HEK293T (cell line): ENCODE results near the gene PIK3CD.

Experiments
- CTCF ChIA-PET: fragments of 350-600 bp; formaldehyde crosslinking; extraction: SDS; loops from one replicate; lab custom pipeline; 2021; ENCODE audit warnings: antibody characterized with exemption, inconsistent platforms; lab: Yijun Ruan, JAX
- POLR2A ChIA-PET: fragments of 350-600 bp; formaldehyde crosslinking; extraction: SDS; loops from one replicate; lab custom pipeline; 2020; ENCODE audit warnings: antibody characterized with exemption, inconsistent platforms; lab: Yijun Ruan, JAX
- DNase-seq: peaks from one replicate; pipeline ENCODE4 v3.0.0; 2012; ENCODE audit warnings: mixed read lengths; ENCODE audit errors: extremely low spot score
- ARNT ChIP-seq: fragments of 450-650 bp; IDR thresholded peaks from 2 replicates; pipeline ENCODE4 v1.6.1; 2017; ENCODE audit warnings: mild to moderate bottlenecking
- BHLHE40 ChIP-seq: fragments of 450-650 bp; IDR thresholded peaks from 2 replicates; pipeline ENCODE4 v1.6.1; 2016; ENCODE audit warnings: mild to moderate bottlenecking, moderate library complexity, borderline replicate concordance
- CTBP1 ChIP-seq: fragments of 450-650 bp; IDR thresholded peaks from 2 replicates; pipeline ENCODE4 v1.6.1; 2016; ENCODE audit warnings: borderline replicate concordance
- ELF4 ChIP-seq: fragments of 450-650 bp; IDR thresholded peaks from 2 replicates; pipeline ENCODE4 v1.6.1; 2017; ENCODE audit warnings: antibody characterized with exemption
- FOXA1 ChIP-seq: fragments of 450-650 bp; IDR thresholded peaks from 2 replicates; pipeline ENCODE4 v1.6.1; 2016; ENCODE audit warnings: mild to moderate bottlenecking
- FOXK2 ChIP-seq: fragments of 450-650 bp; IDR thresholded peaks from 2 replicates; pipeline ENCODE4 v1.6.1; 2016; ENCODE audit warnings: mild to moderate bottlenecking
- FOXM1 ChIP-seq: fragments of 450-650 bp; IDR thresholded peaks from 2 replicates; pipeline ENCODE4 v1.6.1; 2017; ENCODE audit warnings: mild to moderate bottlenecking, borderline replicate concordance
- HDGF ChIP-seq: fragments of 450-650 bp; IDR thresholded peaks from 2 replicates; pipeline ENCODE4 v1.6.1; 2017; ENCODE audit warnings: antibody characterized with exemption, borderline replicate concordance
- L3MBTL2 ChIP-seq: fragments of 450-650 bp; conservative IDR thresholded peaks from 2 replicates; pipeline ENCODE4 v1.6.1; 2016; ENCODE audit warnings: mild to moderate bottlenecking
- LEF1 ChIP-seq: fragments of 450-650 bp; IDR thresholded peaks from 2 replicates; pipeline ENCODE4 v1.6.1; 2017; ENCODE audit warnings: mild to moderate bottlenecking, borderline replicate concordance
- NFRKB ChIP-seq: fragments of 450-650 bp; IDR thresholded peaks from 2 replicates; pipeline ENCODE4 v1.6.1; 2016; ENCODE audit warnings: mild to moderate bottlenecking, moderate library complexity
- SP1 ChIP-seq: fragments of 450-650 bp; IDR thresholded peaks from 2 replicates; pipeline ENCODE4 v1.6.1; 2017
- SUZ12 ChIP-seq: fragments of 450-650 bp; IDR thresholded peaks from 2 replicates; pipeline ENCODE4 v1.6.1; 2016; ENCODE audit warnings: mild to moderate bottlenecking
- TARDBP ChIP-seq: fragments of 450-650 bp; IDR thresholded peaks from 2 replicates; pipeline ENCODE4 v1.6.1; 2016
- ZNF384 ChIP-seq: fragments of 450-650 bp; IDR thresholded peaks from 2 replicates; pipeline ENCODE4 v1.6.1; 2016
- TF ChIP-seq, protein P1 (sequence below): fragments of 450-650 bp; IDR thresholded peaks from 2 replicates; pipeline ENCODE4 v1.6.1; 2016

PIK3CD gene

DNA sequence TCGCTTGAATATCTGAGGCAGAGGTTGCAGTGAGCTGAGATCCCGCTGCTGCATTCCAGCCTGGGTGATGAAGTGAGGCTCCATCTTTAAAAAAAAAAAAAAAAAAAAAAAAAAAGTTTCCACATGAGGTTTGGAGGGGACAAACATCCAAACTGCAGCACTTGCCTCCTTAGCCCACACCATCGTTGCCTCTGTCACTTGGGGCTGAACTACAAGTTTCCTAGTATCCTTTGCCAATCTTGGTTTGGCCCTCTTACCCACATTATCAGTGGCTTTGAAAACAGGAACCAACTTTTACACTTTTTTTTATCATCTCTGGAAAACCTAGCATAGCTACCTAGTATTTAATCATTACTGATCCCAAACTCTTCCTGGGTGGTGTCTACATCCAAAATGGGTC is 113.0 kb downstream of the PIK3CD start:
- CTCF ChIA-PET, result interaction anchor here (0.7 kb wide), 1 partner anchor 43 kb away, joined by 3 read pairs; no protein-coding TSS in a partner anchor
- POLR2A ChIA-PET, result no interaction called here
- no peak for TF ChIP-seq TARDBP
- TF ChIP-seq SUZ12, result no peak
- TF ChIP-seq ARNT, result no peak
- no peak for TF ChIP-seq FOXK2
- no peak for TF ChIP-seq ZNF384
- TF ChIP-seq SP1, result no peak
- no peak for TF ChIP-seq CTBP1
- TF ChIP-seq BHLHE40, result no peak
- TF ChIP-seq FOXA1, result no peak
- TF ChIP-seq FOXM1, result no peak
- TF ChIP-seq L3MBTL2, result no peak
- TF ChIP-seq NFRKB, result no peak
- TF ChIP-seq ELF4, result no peak
- no peak for TF ChIP-seq LEF1
- TF ChIP-seq, protein P1, sequence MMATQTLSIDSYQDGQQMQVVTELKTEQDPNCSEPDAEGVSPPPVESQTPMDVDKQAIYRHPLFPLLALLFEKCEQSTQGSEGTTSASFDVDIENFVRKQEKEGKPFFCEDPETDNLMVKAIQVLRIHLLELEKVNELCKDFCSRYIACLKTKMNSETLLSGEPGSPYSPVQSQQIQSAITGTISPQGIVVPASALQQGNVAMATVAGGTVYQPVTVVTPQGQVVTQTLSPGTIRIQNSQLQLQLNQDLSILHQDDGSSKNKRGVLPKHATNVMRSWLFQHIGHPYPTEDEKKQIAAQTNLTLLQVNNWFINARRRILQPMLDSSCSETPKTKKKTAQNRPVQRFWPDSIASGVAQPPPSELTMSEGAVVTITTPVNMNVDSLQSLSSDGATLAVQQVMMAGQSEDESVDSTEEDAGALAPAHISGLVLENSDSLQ, result no peak
- TF ChIP-seq HDGF, result no peak
- DNase-seq, result no peak

DNA sequence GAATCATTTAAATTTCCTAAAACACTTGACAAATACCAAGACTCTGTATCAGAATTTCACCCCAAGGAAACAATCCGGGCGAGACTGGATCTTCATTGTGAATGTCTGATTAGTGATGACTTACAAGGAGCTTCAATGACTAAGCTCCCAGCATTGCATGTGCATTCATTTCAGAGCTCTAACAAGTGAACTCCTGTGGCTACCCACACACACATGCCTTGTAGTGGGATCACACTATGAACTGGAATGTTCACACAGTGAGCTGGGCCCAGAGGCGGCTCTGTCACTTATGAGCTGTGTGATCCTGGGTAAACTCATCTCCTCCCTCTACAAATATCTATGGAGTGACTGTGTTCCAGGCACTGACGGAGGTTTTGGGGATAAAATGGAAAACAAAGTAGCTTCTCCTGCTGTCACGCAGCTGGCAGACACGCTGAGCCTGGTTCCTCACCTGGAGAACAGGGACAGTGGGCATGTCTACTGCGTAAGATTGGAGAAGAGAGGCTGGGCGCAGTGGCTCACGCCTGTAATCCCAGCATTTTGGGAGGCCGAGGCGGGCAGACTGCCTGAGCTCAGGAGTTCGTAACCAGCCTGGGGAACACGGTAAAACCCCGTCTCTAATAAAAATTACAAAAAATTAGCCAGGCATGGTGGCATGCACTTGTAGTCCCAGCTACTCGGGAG is 115.4 kb downstream of the PIK3CD start:
- CTCF ChIA-PET, result interaction anchor here (0.6 to 1.8 kb wide), 2 partner anchors 17 to 25 kb away, joined by 3 to 14 read pairs; no protein-coding TSS in a partner anchor
- TF ChIP-seq FOXM1 (no peak), BHLHE40 (no peak), L3MBTL2 (no peak), NFRKB (no peak)
- no peak for DNase-seq
- POLR2A ChIA-PET, result no interaction called here

DNA sequence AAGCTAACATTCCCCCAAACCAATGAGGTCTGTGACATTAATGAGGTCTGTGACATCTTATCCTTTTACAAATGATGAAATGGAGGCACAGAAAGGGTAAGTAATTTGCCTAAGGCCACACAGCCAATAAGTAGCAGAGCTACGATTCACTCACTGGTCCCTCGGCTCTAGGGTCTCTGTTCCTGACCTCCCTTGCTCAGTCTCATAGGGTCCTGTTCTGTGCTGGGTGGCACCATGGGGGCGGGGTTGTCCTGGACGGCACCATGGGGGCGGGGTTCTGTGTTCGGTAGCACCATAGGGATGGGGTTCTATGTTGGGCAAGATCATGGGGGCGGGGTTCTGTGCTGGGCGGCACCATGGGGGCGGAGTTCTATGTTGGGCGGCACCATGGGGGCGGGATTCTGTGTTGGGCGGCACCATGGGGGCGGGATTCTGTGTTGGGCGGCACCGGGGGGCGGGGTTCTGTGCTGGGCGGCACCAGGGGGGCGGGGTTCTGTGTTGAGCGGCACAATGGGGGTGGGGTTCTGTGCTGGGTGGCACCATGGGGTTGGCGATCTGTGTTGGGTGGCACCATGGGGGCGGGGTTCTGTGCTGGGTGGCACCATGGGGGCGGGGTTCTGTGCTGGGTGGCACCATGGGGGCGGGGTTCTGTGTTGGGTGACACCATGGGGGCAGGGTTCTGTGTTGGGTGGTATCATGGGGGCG is 116.6 kb downstream of the PIK3CD start:
- POLR2A ChIA-PET, result no interaction called here
- TF ChIP-seq ARNT (no peak), FOXM1 (no peak), NFRKB (no peak), ELF4 (no peak), ZNF384 (no peak), L3MBTL2 (no peak), SUZ12 (no peak), TARDBP (no peak), HDGF (no peak), BHLHE40 (no peak), LEF1 (no peak), FOXK2 (no peak)
- CTCF ChIA-PET, result no interaction called here
- DNase-seq, result no peak

DNA sequence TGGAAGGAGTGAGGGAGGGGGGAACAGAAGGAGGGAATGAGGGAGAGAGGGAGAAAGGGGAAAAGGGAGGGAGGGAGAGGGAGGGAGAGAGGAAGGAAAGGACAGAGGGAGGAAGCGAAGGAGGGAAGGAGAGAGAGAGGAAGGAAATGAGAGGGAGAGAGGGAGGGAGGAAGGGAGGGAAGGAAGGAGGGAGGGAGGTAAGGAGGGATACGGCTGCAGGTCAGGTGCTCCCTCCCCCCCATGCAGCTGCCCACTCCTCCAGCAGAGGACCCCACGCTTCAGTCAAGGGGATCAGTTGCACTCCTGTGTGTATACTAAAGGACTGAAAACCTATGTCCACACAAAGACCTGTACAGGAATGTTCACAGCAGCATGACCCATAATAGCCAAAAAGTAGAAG is 117.5 kb downstream of the PIK3CD start:
- DNase-seq, result no peak
- ChIA-PET POLR2A (no interaction called here), CTCF (no interaction called here)
- TF ChIP-seq, protein P1, result no peak
- TF ChIP-seq FOXM1 (no peak), TARDBP (no peak), FOXA1 (no peak), BHLHE40 (no peak), ELF4 (no peak), LEF1 (no peak), L3MBTL2 (no peak), ARNT (no peak), SUZ12 (no peak), SP1 (no peak), NFRKB (no peak), CTBP1 (no peak), ZNF384 (no peak), FOXK2 (no peak), HDGF (no peak)

DNA sequence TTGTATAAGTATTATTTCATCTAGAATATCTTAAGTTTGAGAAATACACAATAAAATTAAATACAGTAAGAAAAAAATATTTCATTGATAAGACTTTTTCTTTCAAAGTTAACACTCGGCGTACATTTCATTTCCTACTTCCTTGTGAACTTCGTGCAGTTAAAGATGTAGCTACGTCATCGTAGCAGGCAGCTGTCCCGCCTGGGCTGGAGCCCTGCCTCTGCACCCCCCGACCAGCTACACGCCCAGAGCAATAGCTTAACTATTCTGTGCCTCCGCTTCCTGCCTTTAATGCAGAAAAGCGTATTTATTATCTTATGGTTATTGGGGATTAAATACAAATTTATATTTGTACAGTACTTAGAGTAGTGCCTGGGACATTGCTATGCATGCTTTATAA is 118.8 kb downstream of the PIK3CD start:
- ChIA-PET POLR2A (no interaction called here), CTCF (no interaction called here)
- DNase-seq, result no peak
- TF ChIP-seq NFRKB, result no peak
- no peak for TF ChIP-seq BHLHE40
- TF ChIP-seq TARDBP, result no peak
- no peak for TF ChIP-seq FOXM1
- TF ChIP-seq CTBP1, result no peak
- no peak for TF ChIP-seq LEF1
- TF ChIP-seq FOXK2, result no peak

DNA sequence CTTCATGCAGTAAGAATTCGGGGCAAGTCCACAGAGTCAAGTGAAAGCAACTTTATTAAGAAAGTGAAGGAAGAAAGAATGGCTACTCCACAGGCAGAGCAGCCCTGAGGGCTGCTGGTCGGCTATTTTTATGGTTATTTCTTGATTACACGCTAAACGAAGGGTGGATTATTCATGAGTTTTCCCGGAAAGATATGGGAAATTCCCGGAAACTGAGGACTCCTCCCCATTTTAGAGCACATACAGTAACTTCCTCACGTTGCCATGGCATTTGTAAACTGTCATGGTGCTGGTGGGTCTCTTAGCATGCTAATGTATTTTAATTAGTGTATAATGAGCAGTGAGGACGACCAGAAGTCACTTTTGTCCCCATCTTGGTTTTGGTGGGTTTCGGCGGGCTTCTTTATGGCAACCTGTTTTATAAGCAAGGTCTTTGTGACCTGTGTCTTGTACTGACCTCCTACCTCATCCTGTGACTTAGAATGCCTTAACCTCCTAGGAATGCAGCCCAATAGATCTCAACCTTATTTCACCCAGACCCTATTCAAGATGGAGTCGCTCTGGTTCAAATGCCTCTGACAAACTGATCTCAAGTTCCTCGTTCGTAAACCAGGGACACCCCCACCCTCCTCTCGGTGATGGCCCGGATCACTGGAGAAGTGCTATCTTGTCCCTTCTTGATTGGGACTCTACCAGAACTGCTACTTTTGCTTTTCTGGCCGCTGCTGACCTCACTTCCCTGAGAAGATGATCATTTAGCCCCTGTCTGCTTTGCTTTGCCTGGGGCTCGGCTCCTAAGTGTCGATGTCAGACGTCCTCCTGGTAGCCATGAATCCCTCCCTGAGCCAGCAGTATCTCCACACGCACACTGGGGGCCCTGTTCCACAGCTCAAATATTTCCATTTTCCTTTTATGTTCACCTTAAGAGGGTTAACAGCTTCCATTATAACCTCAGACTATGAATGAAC is 123.5 kb downstream of the PIK3CD start:
- ChIA-PET CTCF (no interaction called here), POLR2A (no interaction called here)
- TF ChIP-seq SUZ12 (no peak), FOXA1 (no peak), BHLHE40 (no peak), FOXM1 (no peak), L3MBTL2 (no peak), CTBP1 (no peak), FOXK2 (no peak), ZNF384 (no peak), ARNT (no peak), LEF1 (no peak), HDGF (no peak), SP1 (no peak), ELF4 (no peak), NFRKB (no peak), TARDBP (no peak)
- TF ChIP-seq, protein P1, result no peak
- DNase-seq, result no peak
